Astrocyte (in vitro differentiated cells and primary cell): ENCODE data around the gene ADGRF3.

Source experiments
- CTCF ChIP-seq: IDR thresholded peaks from 2 replicates; pipeline ENCODE4 v1.5.1; 2011; ENCODE audit warnings: low read depth, mild to moderate bottlenecking, inconsistent platforms, low read length, moderate library complexity; ENCODE audit not compliant: insufficient read depth
- EZH2 ChIP-seq: IDR thresholded peaks from 2 replicates; pipeline ENCODE4 v1.6.1; 2012; ENCODE audit warnings: mild to moderate bottlenecking, low read length, inconsistent platforms; ENCODE audit not compliant: insufficient read depth

GRCh38 chr2:26347286-26347865 lies 787 bp upstream of the ADGRF3 start:
- TF ChIP-seq CTCF (no peak), EZH2 (no peak)
